Astrocyte (in vitro differentiated cells and primary cell): ENCODE data around the gene SH3RF1. TPM values are rescaled to one million over a fixed set of nuclear protein-coding genes. Genes with fewer than 3 reads are reported as not detected.

Experiments used
- DNase-seq: peaks from one replicate; pipeline ENCODE4 v3.0.0-alpha.2; 2010; ENCODE audit warnings: low read depth
- FAIRE-seq: peaks from 2 replicates; lab custom pipeline; 2011; peaks lifted over from hg19 to GRCh38; lab: Jason Lieb, UNC
- H2AFZ ChIP-seq: 2 replicates; pipeline ENCODE4 v1.6.0; 2012; ENCODE audit warnings: low read depth, low read length, inconsistent platforms
- H3K27ac ChIP-seq: 2 replicates; pipeline ENCODE4 v1.5.1; 2011; ENCODE audit warnings: low read depth, low read length, inconsistent platforms
- H3K27me3 ChIP-seq: 2 replicates; pipeline ENCODE4 v1.6.0; 2011; ENCODE audit warnings: low read length, inconsistent platforms; ENCODE audit not compliant: insufficient read depth
- H3K36me3 ChIP-seq: 2 replicates; pipeline ENCODE4 v1.5.1; 2011; ENCODE audit warnings: low read length, inconsistent platforms; ENCODE audit not compliant: insufficient read depth
- H3K4me1 ChIP-seq: 2 replicates; pipeline ENCODE4 v1.5.1; 2011; ENCODE audit warnings: low read length, inconsistent platforms; ENCODE audit not compliant: insufficient read depth
- H3K4me2 ChIP-seq: 2 replicates; pipeline ENCODE4 v1.6.0; 2012; ENCODE audit warnings: low read length, inconsistent platforms
- H3K4me3 ChIP-seq: 2 replicates; pipeline ENCODE4 v1.5.1; 2011; ENCODE audit warnings: low read depth, mild to moderate bottlenecking, low read length, inconsistent platforms; ENCODE audit not compliant: insufficient read depth
- H3K79me2 ChIP-seq: 2 replicates; pipeline ENCODE4 v1.6.0; 2012; ENCODE audit warnings: mild to moderate bottlenecking, low read length, inconsistent platforms; ENCODE audit not compliant: insufficient read depth
- H3K9ac ChIP-seq: 2 replicates; pipeline ENCODE4 v1.6.0; 2012; ENCODE audit warnings: mild to moderate bottlenecking, low read length, inconsistent platforms
- H3K9me3 ChIP-seq: 2 replicates; pipeline ENCODE4 v1.5.1; 2012; ENCODE audit warnings: low read depth, mild to moderate bottlenecking, low read length, inconsistent platforms; ENCODE audit not compliant: insufficient read depth
- H4K20me1 ChIP-seq: 2 replicates; pipeline ENCODE4 v1.6.0; 2012; ENCODE audit warnings: low read length, inconsistent platforms; ENCODE audit not compliant: insufficient read depth
- H3K27ac Mint-ChIP-seq: one replicate; pipeline ENCODE4 v1.8.0; 2021; ENCODE audit warnings: mild to moderate bottlenecking, mixed read lengths; ENCODE audit not compliant: unreplicated experiment
- H3K27me3 Mint-ChIP-seq: one replicate; pipeline ENCODE4 v1.8.0; 2021; ENCODE audit warnings: low read depth, mixed read lengths; ENCODE audit not compliant: unreplicated experiment
- H3K36me3 Mint-ChIP-seq: one replicate; pipeline ENCODE4 v1.8.0; 2021; ENCODE audit warnings: low read depth, mixed read lengths; ENCODE audit not compliant: unreplicated experiment
- H3K4me1 Mint-ChIP-seq: one replicate; pipeline ENCODE4 v1.8.0; 2021; ENCODE audit warnings: low read depth, mixed read lengths; ENCODE audit not compliant: unreplicated experiment
- H3K4me3 Mint-ChIP-seq: one replicate; pipeline ENCODE4 v1.8.0; 2021; ENCODE audit warnings: mild to moderate bottlenecking, moderate library complexity, mixed read lengths; ENCODE audit not compliant: unreplicated experiment
- H3K9me3 Mint-ChIP-seq: one replicate; pipeline ENCODE4 v1.8.0; 2021; ENCODE audit warnings: mild to moderate bottlenecking, mixed read lengths; ENCODE audit not compliant: unreplicated experiment
- EZH2 ChIP-seq: IDR thresholded peaks from 2 replicates; pipeline ENCODE4 v1.6.1; 2012; ENCODE audit warnings: mild to moderate bottlenecking, low read length, inconsistent platforms; ENCODE audit not compliant: insufficient read depth
- total RNA-seq: library from RNA; stranded (reverse); gene quantifications from 2 replicates; pipeline ENCODE4 v1.2.1, GENCODE V29; 2021
- TF ChIP-seq, protein P1 (sequence below): IDR thresholded peaks from 2 replicates; pipeline ENCODE4 v1.5.1; 2011; ENCODE audit warnings: low read depth, mild to moderate bottlenecking, inconsistent platforms, low read length, moderate library complexity; ENCODE audit not compliant: insufficient read depth

Gene SH3RF1
- total RNA-seq, 1 donor from 2014 or later, result 25.9 TPM

DNA sequence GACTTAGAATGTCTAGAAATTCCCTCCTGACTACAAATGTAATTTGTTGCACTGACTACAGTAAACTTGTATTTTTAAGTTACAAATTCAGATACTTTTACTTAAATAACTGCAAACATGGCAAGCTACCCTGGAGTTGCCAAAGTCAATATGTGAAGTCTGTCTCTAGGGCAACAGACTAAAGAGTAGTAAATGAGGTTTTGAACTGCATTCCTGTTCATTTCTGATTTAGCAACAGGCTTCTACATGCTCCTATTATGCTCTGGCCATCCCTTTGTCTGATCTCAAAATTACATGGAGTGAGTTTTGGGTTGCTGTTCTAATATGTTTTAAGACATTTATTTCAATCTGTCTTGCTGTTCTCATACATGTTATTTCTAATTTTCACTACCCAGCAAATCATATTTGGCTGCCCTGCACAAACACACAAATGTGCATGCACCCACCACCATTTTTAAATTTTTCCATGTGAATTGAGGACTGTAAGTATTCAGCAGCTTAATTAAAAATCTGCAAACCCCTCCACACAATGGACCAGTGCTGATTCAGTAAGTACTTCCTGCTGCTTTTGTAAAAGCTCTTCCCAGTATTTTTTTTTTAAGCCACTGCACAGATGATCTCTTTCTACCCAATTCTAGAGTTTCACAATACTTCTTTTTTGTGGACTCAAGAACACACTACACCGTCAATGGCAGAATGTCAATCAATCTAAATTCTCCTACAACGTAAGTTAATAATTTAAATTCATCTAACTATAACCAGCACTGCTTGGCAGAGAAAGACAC is 26.7 kb downstream of the SH3RF1 start:
- peak; percentile 86 for DNase-seq
- peak; percentile 79 for FAIRE-seq
- H3K9me3 Mint-ChIP-seq, result no peaks in the 10 kb centered on the region
- H3K4me3 ChIP-seq, result no peak overlapping the region
- H3K27me3 Mint-ChIP-seq, result no peaks in the 10 kb centered on the region
- no peaks in the 10 kb centered on the region for H3K27me3 ChIP-seq
- no peaks in the 10 kb centered on the region for H3K36me3 ChIP-seq
- H3K4me3 Mint-ChIP-seq, result no peak overlapping the region
- H2AFZ ChIP-seq, result no peak overlapping the region
- peaks cover 56% of the 10 kb centered on the region for H4K20me1 ChIP-seq
- H3K27ac ChIP-seq, result peak overlapping the region; percentile 44
- peak overlapping the region; percentile 17 for H3K27ac Mint-ChIP-seq
- peaks cover 4% of the 10 kb centered on the region for H3K36me3 Mint-ChIP-seq
- peak overlapping the region; percentile 39 for H3K9ac ChIP-seq
- H3K79me2 ChIP-seq, result peaks cover 97% of the 10 kb centered on the region
- H3K4me1 ChIP-seq, result peaks cover 25% of the 10 kb centered on the region
- H3K9me3 ChIP-seq, result no peaks in the 10 kb centered on the region
- peak overlapping the region; percentile 63 for H3K4me2 ChIP-seq
- TF ChIP-seq, protein P1, sequence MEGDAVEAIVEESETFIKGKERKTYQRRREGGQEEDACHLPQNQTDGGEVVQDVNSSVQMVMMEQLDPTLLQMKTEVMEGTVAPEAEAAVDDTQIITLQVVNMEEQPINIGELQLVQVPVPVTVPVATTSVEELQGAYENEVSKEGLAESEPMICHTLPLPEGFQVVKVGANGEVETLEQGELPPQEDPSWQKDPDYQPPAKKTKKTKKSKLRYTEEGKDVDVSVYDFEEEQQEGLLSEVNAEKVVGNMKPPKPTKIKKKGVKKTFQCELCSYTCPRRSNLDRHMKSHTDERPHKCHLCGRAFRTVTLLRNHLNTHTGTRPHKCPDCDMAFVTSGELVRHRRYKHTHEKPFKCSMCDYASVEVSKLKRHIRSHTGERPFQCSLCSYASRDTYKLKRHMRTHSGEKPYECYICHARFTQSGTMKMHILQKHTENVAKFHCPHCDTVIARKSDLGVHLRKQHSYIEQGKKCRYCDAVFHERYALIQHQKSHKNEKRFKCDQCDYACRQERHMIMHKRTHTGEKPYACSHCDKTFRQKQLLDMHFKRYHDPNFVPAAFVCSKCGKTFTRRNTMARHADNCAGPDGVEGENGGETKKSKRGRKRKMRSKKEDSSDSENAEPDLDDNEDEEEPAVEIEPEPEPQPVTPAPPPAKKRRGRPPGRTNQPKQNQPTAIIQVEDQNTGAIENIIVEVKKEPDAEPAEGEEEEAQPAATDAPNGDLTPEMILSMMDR, result no peak
- TF ChIP-seq EZH2, result no peak
- peaks cover 13% of the 10 kb centered on the region for H3K4me1 Mint-ChIP-seq

DNA sequence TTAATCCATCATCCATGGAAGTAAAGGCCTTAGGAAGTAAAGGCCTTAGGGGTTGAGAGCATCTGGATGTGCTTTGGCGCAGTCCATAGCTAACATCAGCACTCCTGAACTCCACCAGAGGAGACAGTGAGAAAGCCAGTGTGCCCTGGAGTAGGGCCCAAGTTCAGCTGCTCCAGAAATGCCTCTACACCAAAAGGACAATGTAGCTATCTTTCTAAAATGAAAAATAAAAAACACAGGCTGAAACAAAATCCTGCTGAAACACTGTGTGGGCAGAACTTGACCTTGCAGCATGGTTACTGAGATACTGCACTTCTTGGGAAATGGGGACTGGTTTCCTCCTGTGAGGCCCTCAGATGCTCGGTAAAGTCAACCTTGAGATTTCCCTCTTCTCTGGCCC is 29.3 kb downstream of the SH3RF1 start:
- no peaks in the 10 kb centered on the region for H3K36me3 ChIP-seq
- DNase-seq (no peak), FAIRE-seq (no peak)
- H3K9ac ChIP-seq, result no peak overlapping the region
- H4K20me1 ChIP-seq, result peaks cover 70% of the 10 kb centered on the region
- Mint-ChIP-seq H3K36me3 (peaks cover 7% of the 10 kb centered on the region), H3K4me3 (no peak overlapping the region), H3K27ac (no peak overlapping the region), H3K27me3 (no peaks in the 10 kb centered on the region), H3K4me1 (peaks cover 19% of the 10 kb centered on the region), H3K9me3 (no peaks in the 10 kb centered on the region)
- H3K4me1 ChIP-seq, result peaks cover 37% of the 10 kb centered on the region
- no peak overlapping the region for H3K4me3 ChIP-seq
- no peaks in the 10 kb centered on the region for H3K27me3 ChIP-seq
- H3K4me2 ChIP-seq, result peak overlapping the region; percentile 14
- no peak overlapping the region for H2AFZ ChIP-seq
- H3K79me2 ChIP-seq, result peaks cover 99% of the 10 kb centered on the region
- no peak for TF ChIP-seq EZH2
- TF ChIP-seq, protein P1, result no peak
- H3K27ac ChIP-seq, result no peak overlapping the region
- H3K9me3 ChIP-seq, result no peaks in the 10 kb centered on the region
